SK-N-SH treated with all-trans-retinoic acid at 6 μM for 48 hours (cell line): ENCODE results near the gene CRYBA1.

Experiments used
- ATAC-seq: fragments of 200-7000 bp; cut with Tn5 transposase; 3 replicates; pipeline ENCODE4 v1.9.1; 2020; ENCODE audit warnings: mild to moderate bottlenecking, moderate library complexity
- BACH2 ChIP-seq: fragments of 250-450 bp; sonication (Bioruptor Pico); IDR thresholded peaks from 2 replicates; pipeline ENCODE4 v1.9.0; 2021; ENCODE audit warnings: mild to moderate bottlenecking, borderline replicate concordance
- CSDC2 ChIP-seq: fragments of 250-450 bp; sonication (Bioruptor Pico); IDR thresholded peaks from 2 replicates; pipeline ENCODE4 v1.5.0; 2020; ENCODE audit warnings: mild to moderate bottlenecking, moderate library complexity
- ISL1 ChIP-seq: fragments of 250-450 bp; sonication (Bioruptor Pico); IDR thresholded peaks from 2 replicates; pipeline ENCODE4 v2.1.2; 2022; ENCODE audit warnings: mild to moderate bottlenecking, moderate library complexity
- OSR1 ChIP-seq: fragments of 250-450 bp; sonication (Bioruptor Pico); IDR thresholded peaks from 2 replicates; pipeline ENCODE4 v1.8.0; 2022; ENCODE audit warnings: moderate library complexity, mild to moderate bottlenecking, inconsistent platforms
- PPARA ChIP-seq: fragments of 250-450 bp; sonication (Bioruptor Pico); IDR thresholded peaks from 2 replicates; pipeline ENCODE4 v1.5.0; 2020; ENCODE audit warnings: mild to moderate bottlenecking, borderline replicate concordance
- RARB ChIP-seq: fragments of 250-450 bp; sonication (Bioruptor Pico); IDR thresholded peaks from 2 replicates; pipeline ENCODE4 v1.8.0; 2021; ENCODE audit warnings: mild to moderate bottlenecking, moderate library complexity
- TOX ChIP-seq: fragments of 250-450 bp; sonication (Bioruptor Pico); IDR thresholded peaks from 2 replicates; pipeline ENCODE4 v1.8.0; 2021; ENCODE audit warnings: mild to moderate bottlenecking, moderate library complexity, borderline replicate concordance
- ZC3H10 ChIP-seq: fragments of 250-450 bp; sonication (Bioruptor Pico); IDR thresholded peaks from 2 replicates; pipeline ENCODE4 v1.5.1; 2021; ENCODE audit warnings: mild to moderate bottlenecking, moderate library complexity
- ZFP3 ChIP-seq: fragments of 250-450 bp; sonication (Bioruptor Pico); IDR thresholded peaks from 2 replicates; pipeline ENCODE4 v1.5.0; 2020; ENCODE audit warnings: mild to moderate bottlenecking, moderate library complexity
- ZFP30 ChIP-seq: fragments of 450-650 bp; formaldehyde crosslinking; IDR thresholded peaks from 2 replicates; pipeline ENCODE4 v1.5.0; 2022; ENCODE audit warnings: mild to moderate bottlenecking, moderate library complexity
- ZNF565 ChIP-seq: fragments of 450-650 bp; formaldehyde crosslinking; conservative IDR thresholded peaks from 2 replicates; pipeline ENCODE4 v1.5.0; 2020; ENCODE audit warnings: low read depth, mild to moderate bottlenecking, moderate library complexity
- ZNF8 ChIP-seq: fragments of 450-650 bp; formaldehyde crosslinking; IDR thresholded peaks from 2 replicates; pipeline ENCODE4 v1.5.0; 2020; ENCODE audit warnings: mild to moderate bottlenecking, moderate library complexity
- TF ChIP-seq, protein P1 (sequence below): fragments of 250-450 bp; sonication (Bioruptor Pico); IDR thresholded peaks from 2 replicates; pipeline ENCODE4 v1.8.0; 2021; ENCODE audit warnings: low read depth, mild to moderate bottlenecking, moderate library complexity, borderline replicate concordance
- TF ChIP-seq, protein P2 (sequence below): fragments of 250-450 bp; sonication (Bioruptor Pico); IDR thresholded peaks from 2 replicates; pipeline ENCODE4 v1.5.1; 2020; ENCODE audit warnings: low read depth, mild to moderate bottlenecking, moderate library complexity
- TF ChIP-seq, protein P3 (sequence below): fragments of 250-450 bp; sonication (Bioruptor Pico); IDR thresholded peaks from 2 replicates; pipeline ENCODE4 v1.5.1; 2021; ENCODE audit warnings: mild to moderate bottlenecking, moderate library complexity
- TF ChIP-seq, protein P4 (sequence below): fragments of 250-450 bp; sonication (Bioruptor Pico); IDR thresholded peaks from 2 replicates; pipeline ENCODE4 v1.8.0; 2020; ENCODE audit warnings: mild to moderate bottlenecking, moderate library complexity, borderline replicate concordance
- TF ChIP-seq, protein P5 (sequence below): fragments of 250-450 bp; sonication (Bioruptor Pico); IDR thresholded peaks from 2 replicates; pipeline ENCODE4 v1.5.0; 2020; ENCODE audit warnings: mild to moderate bottlenecking, moderate library complexity

The CRYBA1 gene

DNA sequence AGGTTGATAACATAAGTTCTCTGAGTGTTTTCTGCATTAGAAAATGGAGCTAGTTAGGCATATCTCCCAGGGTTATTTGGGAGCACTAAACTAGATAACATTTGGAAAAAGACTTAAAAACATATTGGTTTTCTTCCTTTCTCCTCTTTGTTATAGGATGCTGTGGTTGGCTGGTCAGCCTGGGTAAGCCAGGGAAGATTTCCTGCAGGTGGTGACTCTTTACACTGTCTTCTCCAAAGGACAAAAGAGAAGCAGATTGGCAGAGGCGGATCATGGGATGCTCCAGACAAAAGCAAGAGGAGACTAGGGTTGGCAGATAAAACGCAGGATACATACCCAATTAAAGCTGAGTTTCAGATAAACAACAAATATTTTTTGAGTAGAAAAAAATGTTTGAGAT is 6.2 kb upstream of the CRYBA1 start:
- TF ChIP-seq, protein P1, sequence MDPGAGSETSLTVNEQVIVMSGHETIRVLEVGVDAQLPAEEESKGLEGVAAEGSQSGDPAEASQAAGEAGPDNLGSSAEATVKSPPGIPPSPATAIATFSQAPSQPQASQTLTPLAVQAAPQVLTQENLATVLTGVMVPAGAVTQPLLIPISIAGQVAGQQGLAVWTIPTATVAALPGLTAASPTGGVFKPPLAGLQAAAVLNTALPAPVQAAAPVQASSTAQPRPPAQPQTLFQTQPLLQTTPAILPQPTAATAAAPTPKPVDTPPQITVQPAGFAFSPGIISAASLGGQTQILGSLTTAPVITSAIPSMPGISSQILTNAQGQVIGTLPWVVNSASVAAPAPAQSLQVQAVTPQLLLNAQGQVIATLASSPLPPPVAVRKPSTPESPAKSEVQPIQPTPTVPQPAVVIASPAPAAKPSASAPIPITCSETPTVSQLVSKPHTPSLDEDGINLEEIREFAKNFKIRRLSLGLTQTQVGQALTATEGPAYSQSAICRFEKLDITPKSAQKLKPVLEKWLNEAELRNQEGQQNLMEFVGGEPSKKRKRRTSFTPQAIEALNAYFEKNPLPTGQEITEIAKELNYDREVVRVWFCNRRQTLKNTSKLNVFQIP (CRISPR knock-in tag): no peak
- no peak for TF ChIP-seq OSR1 (CRISPR knock-in tag)
- TF ChIP-seq, protein P2, sequence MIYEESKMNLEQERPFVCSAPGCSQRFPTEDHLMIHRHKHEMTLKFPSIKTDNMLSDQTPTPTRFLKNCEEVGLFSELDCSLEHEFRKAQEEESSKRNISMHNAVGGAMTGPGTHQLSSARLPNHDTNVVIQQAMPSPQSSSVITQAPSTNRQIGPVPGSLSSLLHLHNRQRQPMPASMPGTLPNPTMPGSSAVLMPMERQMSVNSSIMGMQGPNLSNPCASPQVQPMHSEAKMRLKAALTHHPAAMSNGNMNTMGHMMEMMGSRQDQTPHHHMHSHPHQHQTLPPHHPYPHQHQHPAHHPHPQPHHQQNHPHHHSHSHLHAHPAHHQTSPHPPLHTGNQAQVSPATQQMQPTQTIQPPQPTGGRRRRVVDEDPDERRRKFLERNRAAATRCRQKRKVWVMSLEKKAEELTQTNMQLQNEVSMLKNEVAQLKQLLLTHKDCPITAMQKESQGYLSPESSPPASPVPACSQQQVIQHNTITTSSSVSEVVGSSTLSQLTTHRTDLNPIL (CRISPR knock-in tag): no peak
- TF ChIP-seq ISL1: no peak
- TF ChIP-seq ZNF8: no peak
- no peak for TF ChIP-seq TOX (CRISPR knock-in tag)
- TF ChIP-seq PPARA (CRISPR knock-in tag): no peak
- TF ChIP-seq, protein P3, sequence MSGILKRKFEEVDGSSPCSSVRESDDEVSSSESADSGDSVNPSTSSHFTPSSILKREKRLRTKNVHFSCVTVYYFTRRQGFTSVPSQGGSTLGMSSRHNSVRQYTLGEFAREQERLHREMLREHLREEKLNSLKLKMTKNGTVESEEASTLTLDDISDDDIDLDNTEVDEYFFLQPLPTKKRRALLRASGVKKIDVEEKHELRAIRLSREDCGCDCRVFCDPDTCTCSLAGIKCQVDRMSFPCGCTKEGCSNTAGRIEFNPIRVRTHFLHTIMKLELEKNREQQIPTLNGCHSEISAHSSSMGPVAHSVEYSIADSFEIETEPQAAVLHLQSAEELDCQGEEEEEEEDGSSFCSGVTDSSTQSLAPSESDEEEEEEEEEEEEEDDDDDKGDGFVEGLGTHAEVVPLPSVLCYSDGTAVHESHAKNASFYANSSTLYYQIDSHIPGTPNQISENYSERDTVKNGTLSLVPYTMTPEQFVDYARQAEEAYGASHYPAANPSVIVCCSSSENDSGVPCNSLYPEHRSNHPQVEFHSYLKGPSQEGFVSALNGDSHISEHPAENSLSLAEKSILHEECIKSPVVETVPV (CRISPR knock-in tag): no peak
- TF ChIP-seq, all 23 proteins: peak for 0
- peak; percentile 64 for ATAC-seq

DNA sequence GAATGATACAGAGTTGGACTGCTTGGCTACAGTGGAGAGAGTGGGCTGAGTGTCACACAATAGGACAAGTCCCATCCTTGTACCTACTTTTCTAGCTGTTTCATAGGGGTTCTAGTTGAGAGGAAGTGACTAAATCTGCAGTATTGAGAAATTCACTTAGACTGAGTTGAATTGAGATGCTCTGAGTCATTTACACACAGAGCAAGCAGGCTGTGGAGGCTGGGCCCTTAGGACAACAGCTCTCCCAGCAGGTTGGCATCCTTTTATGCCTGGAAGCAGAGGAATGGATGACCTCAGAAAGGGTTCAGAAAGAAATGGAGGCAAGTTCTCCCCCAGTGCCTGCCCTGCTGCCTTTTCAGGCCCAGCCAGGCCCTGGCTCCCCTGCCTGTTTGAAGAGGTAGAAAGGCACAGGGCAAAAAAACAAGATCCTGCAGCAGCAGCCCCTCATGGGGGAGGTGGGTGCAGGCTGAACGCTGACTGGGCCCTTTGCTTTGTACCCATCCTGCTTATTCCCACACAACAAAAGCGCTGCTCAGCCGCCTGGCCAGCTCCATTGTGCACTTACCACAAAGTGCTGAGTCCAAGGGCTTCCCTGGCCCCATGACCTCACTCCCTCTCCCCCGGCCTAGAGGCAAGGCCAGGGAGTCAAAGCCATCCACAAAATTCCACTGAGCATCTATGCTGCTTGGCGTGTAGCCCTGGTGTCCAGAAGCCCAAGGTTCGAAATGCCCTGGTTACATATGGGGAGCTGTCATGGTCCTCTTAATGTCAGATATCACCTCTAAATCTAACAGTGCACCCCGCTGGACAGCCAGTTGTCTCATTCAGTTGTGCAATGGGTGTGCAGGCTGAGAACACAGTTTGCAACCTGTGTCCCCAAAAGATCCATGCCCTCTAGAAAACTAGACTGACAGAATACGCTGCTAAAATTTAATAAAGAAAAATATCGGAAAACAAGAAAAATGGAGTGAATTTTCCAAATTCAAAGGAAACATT is 5.4 kb upstream of the CRYBA1 start:
- no peak for TF ChIP-seq PPARA (CRISPR knock-in tag)
- no peak for TF ChIP-seq ZC3H10 (CRISPR knock-in tag)
- TF ChIP-seq, protein P4, sequence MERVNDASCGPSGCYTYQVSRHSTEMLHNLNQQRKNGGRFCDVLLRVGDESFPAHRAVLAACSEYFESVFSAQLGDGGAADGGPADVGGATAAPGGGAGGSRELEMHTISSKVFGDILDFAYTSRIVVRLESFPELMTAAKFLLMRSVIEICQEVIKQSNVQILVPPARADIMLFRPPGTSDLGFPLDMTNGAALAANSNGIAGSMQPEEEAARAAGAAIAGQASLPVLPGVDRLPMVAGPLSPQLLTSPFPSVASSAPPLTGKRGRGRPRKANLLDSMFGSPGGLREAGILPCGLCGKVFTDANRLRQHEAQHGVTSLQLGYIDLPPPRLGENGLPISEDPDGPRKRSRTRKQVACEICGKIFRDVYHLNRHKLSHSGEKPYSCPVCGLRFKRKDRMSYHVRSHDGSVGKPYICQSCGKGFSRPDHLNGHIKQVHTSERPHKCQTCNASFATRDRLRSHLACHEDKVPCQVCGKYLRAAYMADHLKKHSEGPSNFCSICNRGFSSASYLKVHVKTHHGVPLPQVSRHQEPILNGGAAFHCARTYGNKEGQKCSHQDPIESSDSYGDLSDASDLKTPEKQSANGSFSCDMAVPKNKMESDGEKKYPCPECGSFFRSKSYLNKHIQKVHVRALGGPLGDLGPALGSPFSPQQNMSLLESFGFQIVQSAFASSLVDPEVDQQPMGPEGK: no peak
- TF ChIP-seq ZFP30: no peak
- no peak for TF ChIP-seq OSR1 (CRISPR knock-in tag)
- no peak for TF ChIP-seq BACH2 (CRISPR knock-in tag)
- 0 out of 2 replicates have a peak, but pooled peaks have one; percentile 29 for TF ChIP-seq CSDC2 (CRISPR knock-in tag)
- TF ChIP-seq ZFP3: peak; percentile 98
- TF ChIP-seq, protein P5, sequence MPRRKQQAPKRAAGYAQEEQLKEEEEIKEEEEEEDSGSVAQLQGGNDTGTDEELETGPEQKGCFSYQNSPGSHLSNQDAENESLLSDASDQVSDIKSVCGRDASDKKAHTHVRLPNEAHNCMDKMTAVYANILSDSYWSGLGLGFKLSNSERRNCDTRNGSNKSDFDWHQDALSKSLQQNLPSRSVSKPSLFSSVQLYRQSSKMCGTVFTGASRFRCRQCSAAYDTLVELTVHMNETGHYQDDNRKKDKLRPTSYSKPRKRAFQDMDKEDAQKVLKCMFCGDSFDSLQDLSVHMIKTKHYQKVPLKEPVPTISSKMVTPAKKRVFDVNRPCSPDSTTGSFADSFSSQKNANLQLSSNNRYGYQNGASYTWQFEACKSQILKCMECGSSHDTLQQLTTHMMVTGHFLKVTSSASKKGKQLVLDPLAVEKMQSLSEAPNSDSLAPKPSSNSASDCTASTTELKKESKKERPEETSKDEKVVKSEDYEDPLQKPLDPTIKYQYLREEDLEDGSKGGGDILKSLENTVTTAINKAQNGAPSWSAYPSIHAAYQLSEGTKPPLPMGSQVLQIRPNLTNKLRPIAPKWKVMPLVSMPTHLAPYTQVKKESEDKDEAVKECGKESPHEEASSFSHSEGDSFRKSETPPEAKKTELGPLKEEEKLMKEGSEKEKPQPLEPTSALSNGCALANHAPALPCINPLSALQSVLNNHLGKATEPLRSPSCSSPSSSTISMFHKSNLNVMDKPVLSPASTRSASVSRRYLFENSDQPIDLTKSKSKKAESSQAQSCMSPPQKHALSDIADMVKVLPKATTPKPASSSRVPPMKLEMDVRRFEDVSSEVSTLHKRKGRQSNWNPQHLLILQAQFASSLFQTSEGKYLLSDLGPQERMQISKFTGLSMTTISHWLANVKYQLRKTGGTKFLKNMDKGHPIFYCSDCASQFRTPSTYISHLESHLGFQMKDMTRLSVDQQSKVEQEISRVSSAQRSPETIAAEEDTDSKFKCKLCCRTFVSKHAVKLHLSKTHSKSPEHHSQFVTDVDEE (CRISPR knock-in tag): no peak
- TF ChIP-seq, protein P1 (CRISPR knock-in tag): no peak
- peak; percentile 32; the same call in 1 of the 2 replicates for TF ChIP-seq ISL1
- TF ChIP-seq, all 23 proteins: peak for 3
- ATAC-seq: peak; percentile 98

DNA sequence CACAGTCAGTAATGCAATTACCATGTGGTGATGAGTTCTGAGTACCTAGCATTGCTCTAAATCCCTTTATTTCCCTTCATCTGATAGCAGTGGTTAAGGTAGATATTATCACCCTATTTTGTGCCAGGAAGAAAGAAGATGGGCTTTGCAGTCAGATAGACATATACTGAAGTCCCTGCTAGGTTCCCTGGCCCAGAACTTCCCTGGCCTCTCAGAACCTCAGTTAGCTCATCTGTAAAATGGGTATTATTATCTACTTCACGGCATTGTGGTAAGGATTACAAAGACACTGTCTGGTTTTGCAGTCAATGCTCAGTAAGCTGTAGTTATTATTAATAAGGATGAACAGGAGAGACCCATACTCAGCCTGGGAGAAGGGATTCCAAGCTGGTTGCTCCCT is 4.6 kb upstream of the CRYBA1 start:
- no peak for TF ChIP-seq RARB (CRISPR knock-in tag)
- TF ChIP-seq, protein P1 (CRISPR knock-in tag): no peak
- TF ChIP-seq, protein P2 (CRISPR knock-in tag): no peak
- TF ChIP-seq ZNF565 (CRISPR knock-in tag): no peak
- TF ChIP-seq TOX (CRISPR knock-in tag): no peak
- TF ChIP-seq ZFP30: no peak
- TF ChIP-seq ZNF8: no peak
- ATAC-seq: no peak
